ENCODE data around the gene MYO1E.

DNA sequence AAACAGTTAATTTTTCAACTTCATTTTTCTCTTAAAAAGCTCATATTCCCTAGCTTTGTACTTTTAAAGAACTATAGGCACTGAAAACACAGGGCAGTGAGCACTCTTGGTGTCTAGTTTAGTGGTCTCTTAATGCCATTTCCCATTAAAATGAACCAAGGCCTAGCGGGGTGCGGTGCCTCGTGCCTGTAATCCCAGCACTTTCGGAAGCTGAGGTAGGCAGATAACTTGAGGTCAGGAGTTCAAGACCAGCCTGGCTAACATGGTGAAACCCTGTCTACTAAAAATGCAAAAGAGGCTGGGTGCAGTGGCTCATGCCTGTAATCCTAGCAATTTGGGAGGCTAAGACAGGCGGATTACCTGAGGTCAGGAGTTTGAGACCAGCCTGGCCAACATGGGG lies 120.5 kb downstream of the MYO1E start:
- TF ChIP-seq, protein P1, sequence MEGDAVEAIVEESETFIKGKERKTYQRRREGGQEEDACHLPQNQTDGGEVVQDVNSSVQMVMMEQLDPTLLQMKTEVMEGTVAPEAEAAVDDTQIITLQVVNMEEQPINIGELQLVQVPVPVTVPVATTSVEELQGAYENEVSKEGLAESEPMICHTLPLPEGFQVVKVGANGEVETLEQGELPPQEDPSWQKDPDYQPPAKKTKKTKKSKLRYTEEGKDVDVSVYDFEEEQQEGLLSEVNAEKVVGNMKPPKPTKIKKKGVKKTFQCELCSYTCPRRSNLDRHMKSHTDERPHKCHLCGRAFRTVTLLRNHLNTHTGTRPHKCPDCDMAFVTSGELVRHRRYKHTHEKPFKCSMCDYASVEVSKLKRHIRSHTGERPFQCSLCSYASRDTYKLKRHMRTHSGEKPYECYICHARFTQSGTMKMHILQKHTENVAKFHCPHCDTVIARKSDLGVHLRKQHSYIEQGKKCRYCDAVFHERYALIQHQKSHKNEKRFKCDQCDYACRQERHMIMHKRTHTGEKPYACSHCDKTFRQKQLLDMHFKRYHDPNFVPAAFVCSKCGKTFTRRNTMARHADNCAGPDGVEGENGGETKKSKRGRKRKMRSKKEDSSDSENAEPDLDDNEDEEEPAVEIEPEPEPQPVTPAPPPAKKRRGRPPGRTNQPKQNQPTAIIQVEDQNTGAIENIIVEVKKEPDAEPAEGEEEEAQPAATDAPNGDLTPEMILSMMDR (conservative IDR thresholded peaks at IDR 0.05; ENCODE audit: low read depth, low read length) = no peak
- TF ChIP-seq EZH2 (IDR thresholded peaks at IDR 0.05; ENCODE audit: low read length, unreplicated experiment) (no peak), EZH2phosphoT487 (IDR thresholded peaks at IDR 0.05; ENCODE audit: borderline replicate concordance, low read length) (no peak)
